SK-N-SH treated with all-trans-retinoic acid at 6 μM for 48 hours (cell line): ENCODE results near the gene SUFU.

Experiments used
- ATAC-seq: fragments of 200-7000 bp; cut with Tn5 transposase; 3 replicates; pipeline ENCODE4 v1.9.1; 2020; ENCODE audit warnings: mild to moderate bottlenecking, moderate library complexity
- BACH2 ChIP-seq: fragments of 250-450 bp; sonication (Bioruptor Pico); IDR thresholded peaks from 2 replicates; pipeline ENCODE4 v1.9.0; 2021; ENCODE audit warnings: mild to moderate bottlenecking, borderline replicate concordance
- ESRRG ChIP-seq: fragments of 250-450 bp; sonication (Bioruptor Pico); IDR thresholded peaks from 2 replicates; pipeline ENCODE4 v1.6.1; 2021; ENCODE audit warnings: mild to moderate bottlenecking
- OSR1 ChIP-seq: fragments of 250-450 bp; sonication (Bioruptor Pico); IDR thresholded peaks from 2 replicates; pipeline ENCODE4 v1.8.0; 2022; ENCODE audit warnings: moderate library complexity, mild to moderate bottlenecking, inconsistent platforms
- TCF4 ChIP-seq: fragments of 250-450 bp; sonication (Bioruptor Pico); IDR thresholded peaks from 2 replicates; pipeline ENCODE4 v1.8.0; 2021; ENCODE audit warnings: mild to moderate bottlenecking, moderate library complexity, borderline replicate concordance
- ZC3H10 ChIP-seq: fragments of 250-450 bp; sonication (Bioruptor Pico); IDR thresholded peaks from 2 replicates; pipeline ENCODE4 v1.5.1; 2021; ENCODE audit warnings: mild to moderate bottlenecking, moderate library complexity
- ZFP3 ChIP-seq: fragments of 250-450 bp; sonication (Bioruptor Pico); IDR thresholded peaks from 2 replicates; pipeline ENCODE4 v1.5.0; 2020; ENCODE audit warnings: mild to moderate bottlenecking, moderate library complexity
- ZNF70 ChIP-seq: fragments of 450-650 bp; formaldehyde crosslinking; IDR thresholded peaks from 2 replicates; pipeline ENCODE4 v1.5.0; 2020; ENCODE audit warnings: mild to moderate bottlenecking, moderate library complexity
- ZNF8 ChIP-seq: fragments of 450-650 bp; formaldehyde crosslinking; IDR thresholded peaks from 2 replicates; pipeline ENCODE4 v1.5.0; 2020; ENCODE audit warnings: mild to moderate bottlenecking, moderate library complexity
- TF ChIP-seq, protein P1 (sequence below): fragments of 250-450 bp; sonication (Bioruptor Pico); IDR thresholded peaks from 2 replicates; pipeline ENCODE4 v1.5.1; 2021; ENCODE audit warnings: mild to moderate bottlenecking, moderate library complexity
- TF ChIP-seq, protein P2 (sequence below): fragments of 250-450 bp; sonication (Bioruptor Pico); IDR thresholded peaks from 2 replicates; pipeline ENCODE4 v1.8.0; 2020; ENCODE audit warnings: mild to moderate bottlenecking, moderate library complexity, borderline replicate concordance
- TF ChIP-seq, protein P3 (sequence below): fragments of 250-450 bp; sonication (Bioruptor Pico); IDR thresholded peaks from 2 replicates; pipeline ENCODE4 v1.8.0; 2021; ENCODE audit warnings: low read depth, mild to moderate bottlenecking, moderate library complexity, borderline replicate concordance
- TF ChIP-seq, protein P4 (sequence below): fragments of 250-450 bp; sonication (Bioruptor Pico); IDR thresholded peaks from 2 replicates; pipeline ENCODE4 v1.5.1; 2020; ENCODE audit warnings: low read depth, mild to moderate bottlenecking, moderate library complexity

Gene SUFU

DNA sequence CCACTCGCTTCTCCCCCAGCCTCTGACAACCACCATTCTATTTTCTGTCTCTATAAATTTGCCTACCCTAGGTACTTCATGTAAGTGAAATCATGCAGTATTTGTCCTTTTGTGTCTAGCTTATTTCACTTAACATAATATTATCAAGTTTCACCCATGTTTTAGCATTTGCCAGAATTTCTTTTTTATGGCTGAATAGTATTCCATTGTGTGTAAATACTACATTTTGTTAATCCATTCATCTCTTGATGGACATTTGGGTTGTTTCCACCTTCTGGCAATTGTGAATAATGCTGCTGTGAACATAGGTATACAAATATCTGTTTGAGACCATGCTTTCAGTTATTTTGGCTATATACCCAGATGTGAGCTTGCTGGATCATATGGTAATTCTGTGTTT, 83.1 kb downstream of the SUFU start (continued):
- TF ChIP-seq, protein P1, sequence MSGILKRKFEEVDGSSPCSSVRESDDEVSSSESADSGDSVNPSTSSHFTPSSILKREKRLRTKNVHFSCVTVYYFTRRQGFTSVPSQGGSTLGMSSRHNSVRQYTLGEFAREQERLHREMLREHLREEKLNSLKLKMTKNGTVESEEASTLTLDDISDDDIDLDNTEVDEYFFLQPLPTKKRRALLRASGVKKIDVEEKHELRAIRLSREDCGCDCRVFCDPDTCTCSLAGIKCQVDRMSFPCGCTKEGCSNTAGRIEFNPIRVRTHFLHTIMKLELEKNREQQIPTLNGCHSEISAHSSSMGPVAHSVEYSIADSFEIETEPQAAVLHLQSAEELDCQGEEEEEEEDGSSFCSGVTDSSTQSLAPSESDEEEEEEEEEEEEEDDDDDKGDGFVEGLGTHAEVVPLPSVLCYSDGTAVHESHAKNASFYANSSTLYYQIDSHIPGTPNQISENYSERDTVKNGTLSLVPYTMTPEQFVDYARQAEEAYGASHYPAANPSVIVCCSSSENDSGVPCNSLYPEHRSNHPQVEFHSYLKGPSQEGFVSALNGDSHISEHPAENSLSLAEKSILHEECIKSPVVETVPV (CRISPR knock-in tag): no peak
- no peak for TF ChIP-seq TCF4 (CRISPR knock-in tag)
- TF ChIP-seq ESRRG (CRISPR knock-in tag): no peak
- TF ChIP-seq, all 23 proteins: peak for 0

DNA sequence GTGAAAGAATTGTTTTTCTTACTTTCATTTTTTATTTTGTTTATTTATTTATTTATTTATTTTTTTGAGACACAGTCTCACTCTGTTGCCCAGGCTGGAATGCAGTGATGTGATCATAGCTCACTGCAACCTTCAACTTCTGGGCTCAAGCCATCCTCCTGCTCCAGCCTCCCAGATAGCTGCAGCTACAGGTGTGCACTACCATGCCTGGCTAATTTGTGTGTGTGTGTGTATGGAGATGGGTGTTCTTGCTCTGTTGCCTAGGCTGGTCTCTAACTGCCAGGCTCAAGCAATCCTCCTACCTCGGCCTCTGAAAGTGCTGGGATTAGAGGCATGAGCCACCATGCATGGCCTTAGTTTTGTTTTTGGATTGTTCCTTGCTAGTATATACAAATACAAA, 85.1 kb downstream of the SUFU start:
- TF ChIP-seq, protein P2, sequence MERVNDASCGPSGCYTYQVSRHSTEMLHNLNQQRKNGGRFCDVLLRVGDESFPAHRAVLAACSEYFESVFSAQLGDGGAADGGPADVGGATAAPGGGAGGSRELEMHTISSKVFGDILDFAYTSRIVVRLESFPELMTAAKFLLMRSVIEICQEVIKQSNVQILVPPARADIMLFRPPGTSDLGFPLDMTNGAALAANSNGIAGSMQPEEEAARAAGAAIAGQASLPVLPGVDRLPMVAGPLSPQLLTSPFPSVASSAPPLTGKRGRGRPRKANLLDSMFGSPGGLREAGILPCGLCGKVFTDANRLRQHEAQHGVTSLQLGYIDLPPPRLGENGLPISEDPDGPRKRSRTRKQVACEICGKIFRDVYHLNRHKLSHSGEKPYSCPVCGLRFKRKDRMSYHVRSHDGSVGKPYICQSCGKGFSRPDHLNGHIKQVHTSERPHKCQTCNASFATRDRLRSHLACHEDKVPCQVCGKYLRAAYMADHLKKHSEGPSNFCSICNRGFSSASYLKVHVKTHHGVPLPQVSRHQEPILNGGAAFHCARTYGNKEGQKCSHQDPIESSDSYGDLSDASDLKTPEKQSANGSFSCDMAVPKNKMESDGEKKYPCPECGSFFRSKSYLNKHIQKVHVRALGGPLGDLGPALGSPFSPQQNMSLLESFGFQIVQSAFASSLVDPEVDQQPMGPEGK: no peak
- TF ChIP-seq, protein P3, sequence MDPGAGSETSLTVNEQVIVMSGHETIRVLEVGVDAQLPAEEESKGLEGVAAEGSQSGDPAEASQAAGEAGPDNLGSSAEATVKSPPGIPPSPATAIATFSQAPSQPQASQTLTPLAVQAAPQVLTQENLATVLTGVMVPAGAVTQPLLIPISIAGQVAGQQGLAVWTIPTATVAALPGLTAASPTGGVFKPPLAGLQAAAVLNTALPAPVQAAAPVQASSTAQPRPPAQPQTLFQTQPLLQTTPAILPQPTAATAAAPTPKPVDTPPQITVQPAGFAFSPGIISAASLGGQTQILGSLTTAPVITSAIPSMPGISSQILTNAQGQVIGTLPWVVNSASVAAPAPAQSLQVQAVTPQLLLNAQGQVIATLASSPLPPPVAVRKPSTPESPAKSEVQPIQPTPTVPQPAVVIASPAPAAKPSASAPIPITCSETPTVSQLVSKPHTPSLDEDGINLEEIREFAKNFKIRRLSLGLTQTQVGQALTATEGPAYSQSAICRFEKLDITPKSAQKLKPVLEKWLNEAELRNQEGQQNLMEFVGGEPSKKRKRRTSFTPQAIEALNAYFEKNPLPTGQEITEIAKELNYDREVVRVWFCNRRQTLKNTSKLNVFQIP (CRISPR knock-in tag): no peak
- TF ChIP-seq, protein P1 (CRISPR knock-in tag): no peak
- no peak for TF ChIP-seq BACH2
- ATAC-seq: no peak

DNA sequence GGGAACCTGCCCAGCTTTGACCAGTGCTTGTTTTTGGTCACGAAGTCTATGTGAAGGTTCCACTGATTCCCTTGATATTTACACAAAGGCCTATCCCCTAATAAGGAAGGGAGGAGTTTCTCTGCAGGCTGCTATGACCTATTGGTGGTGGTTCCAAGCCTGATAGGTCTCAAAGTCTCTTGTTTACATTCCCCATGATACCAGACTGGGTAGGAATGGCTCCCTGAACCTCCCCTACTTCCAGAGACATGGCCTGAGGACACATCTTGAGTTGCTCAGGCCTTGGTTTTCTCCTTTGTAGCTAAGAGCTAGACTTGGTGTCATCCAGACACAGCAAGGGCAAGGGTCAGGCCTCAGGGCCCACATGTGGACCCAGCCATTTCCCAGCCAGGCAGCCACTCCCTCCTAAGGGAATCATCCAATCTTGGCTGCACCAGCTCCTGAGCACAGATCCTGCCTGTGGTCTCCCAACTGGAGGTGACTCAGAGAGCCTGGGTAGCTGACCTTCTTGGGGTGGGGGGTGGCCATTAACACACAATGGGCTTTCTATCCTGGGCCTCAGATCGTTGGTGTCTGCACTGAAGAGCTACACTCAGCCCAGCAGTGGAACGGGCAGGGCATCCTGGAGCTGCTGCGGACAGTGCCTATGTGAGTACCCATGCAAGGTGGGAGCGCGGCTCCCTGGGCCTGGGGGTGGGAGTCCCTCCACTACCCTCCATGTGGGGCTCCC, 89.5 kb downstream of the SUFU start:
- no peak for ATAC-seq
- TF ChIP-seq, protein P1 (CRISPR knock-in tag): no peak
- TF ChIP-seq ZNF8 (CRISPR knock-in tag) (no peak), OSR1 (CRISPR knock-in tag) (no peak), ZC3H10 (no peak)
- TF ChIP-seq, protein P3 (CRISPR knock-in tag): no peak
- TF ChIP-seq, protein P4, sequence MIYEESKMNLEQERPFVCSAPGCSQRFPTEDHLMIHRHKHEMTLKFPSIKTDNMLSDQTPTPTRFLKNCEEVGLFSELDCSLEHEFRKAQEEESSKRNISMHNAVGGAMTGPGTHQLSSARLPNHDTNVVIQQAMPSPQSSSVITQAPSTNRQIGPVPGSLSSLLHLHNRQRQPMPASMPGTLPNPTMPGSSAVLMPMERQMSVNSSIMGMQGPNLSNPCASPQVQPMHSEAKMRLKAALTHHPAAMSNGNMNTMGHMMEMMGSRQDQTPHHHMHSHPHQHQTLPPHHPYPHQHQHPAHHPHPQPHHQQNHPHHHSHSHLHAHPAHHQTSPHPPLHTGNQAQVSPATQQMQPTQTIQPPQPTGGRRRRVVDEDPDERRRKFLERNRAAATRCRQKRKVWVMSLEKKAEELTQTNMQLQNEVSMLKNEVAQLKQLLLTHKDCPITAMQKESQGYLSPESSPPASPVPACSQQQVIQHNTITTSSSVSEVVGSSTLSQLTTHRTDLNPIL (CRISPR knock-in tag): no peak

DNA sequence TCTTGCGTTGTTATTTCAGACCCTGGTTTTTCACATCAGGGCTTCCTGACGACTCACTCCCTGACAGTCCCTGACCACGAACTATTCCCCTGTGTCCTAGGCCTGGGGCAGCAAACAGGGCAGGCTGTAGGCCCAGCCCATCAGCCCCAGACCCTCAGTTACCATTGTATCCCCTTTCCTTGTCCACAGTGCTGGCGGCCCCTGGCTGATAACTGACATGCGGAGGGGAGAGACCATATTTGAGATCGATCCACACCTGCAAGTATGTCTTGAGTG, 90.0 kb downstream of the SUFU start:
- no peak for TF ChIP-seq ZFP3
- TF ChIP-seq TCF4 (CRISPR knock-in tag): no peak
- TF ChIP-seq, protein P4 (CRISPR knock-in tag): no peak
- no peak for TF ChIP-seq ZNF70 (CRISPR knock-in tag)
- TF ChIP-seq, protein P3 (CRISPR knock-in tag): no peak

More for the DNA sequence above, 90.0 kb downstream of the SUFU start:
- ATAC-seq: no peak
